NCI-H1105 treated with DMSO at 0.1 percent for 48 hours (cell line): ENCODE results near the gene DPP6.

Source experiments
- DNase-seq: peaks from one replicate; lab custom pipeline; 2025; lab: John Stamatoyannopoulos, UW

The DPP6 gene

DNA sequence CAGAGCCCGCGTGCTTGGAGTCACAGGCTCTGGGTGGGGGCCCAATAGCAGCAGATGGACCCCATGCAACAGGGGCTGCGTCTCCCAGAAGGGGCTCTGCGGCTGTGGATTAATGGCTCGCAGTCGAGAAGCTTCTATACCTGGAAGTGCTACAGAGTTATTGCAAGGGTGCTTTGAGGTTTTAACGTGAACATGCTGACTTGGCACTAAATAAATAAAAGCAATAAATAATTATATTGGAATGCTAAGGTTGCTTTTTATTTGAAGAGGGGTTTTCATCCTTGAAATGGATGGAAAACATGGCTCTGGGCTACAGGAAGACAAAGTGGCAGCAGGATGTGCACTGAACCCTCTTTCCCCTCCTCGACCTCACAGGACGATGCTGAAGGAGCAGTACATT, 828.3 kb downstream of the DPP6 start:
- no peak for DNase-seq

DNA sequence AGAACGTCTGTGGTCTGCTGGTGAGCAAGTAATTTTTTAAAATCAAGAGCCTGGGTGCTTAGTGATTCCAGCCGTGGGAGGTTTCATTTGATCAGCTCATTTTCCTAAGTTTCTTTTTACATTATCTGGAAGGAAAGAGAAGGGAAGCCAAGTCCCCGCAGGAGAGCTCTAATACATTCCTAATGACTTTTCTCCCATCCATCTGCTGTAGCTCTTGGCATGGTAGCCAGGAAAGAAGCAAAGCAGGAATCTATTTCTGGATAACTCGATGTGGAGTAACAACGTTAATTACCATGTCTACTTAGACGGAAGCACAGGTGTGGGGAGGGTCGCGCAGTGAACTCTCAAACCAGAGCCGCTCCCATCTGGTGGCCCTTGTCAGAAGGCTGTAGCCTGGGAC, 828.8 kb downstream of the DPP6 start:
- no peak for DNase-seq

DNA sequence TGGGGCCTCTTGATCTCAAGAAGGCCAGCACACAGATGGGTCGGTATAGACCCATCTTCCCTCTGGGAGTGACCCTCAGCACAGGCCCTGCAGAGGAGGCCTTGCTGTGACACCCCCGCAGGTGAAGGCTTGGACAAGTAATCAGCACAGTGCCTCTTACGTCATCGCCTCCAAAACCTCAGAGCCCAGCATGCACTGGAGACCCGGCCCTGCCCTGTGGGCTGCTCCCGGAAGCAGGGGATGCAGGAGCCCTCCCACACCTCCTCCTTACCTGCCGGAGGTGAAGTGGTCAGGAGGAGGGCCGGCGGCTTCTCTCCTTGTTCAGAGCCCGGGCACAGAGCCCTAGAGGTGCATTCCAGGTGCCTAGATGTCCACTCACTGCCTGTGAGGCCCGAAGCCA, 829.3 kb downstream of the DPP6 start:
- DNase-seq, result no peak

DNA sequence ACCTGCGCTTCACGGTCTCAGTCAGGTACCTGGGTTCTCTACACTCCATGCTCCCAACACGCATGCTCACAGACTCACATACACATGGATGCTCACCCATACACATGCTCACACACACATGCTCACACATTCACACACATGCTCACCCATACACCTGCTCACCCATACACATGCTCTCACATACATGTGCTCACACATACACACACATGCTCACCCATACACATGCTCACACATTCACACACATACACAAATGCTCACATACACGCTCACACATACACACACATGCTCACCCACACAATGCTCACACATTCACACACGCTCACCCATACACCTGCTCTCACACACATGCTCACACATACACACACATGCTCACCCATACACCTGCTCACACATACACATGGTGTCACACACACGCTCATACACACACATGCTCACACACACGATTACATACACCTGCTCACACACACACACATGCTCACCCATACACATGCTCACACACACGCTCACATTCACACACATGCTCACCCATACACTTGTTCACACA, 830.8 kb downstream of the DPP6 start:
- no peak for DNase-seq

DNA sequence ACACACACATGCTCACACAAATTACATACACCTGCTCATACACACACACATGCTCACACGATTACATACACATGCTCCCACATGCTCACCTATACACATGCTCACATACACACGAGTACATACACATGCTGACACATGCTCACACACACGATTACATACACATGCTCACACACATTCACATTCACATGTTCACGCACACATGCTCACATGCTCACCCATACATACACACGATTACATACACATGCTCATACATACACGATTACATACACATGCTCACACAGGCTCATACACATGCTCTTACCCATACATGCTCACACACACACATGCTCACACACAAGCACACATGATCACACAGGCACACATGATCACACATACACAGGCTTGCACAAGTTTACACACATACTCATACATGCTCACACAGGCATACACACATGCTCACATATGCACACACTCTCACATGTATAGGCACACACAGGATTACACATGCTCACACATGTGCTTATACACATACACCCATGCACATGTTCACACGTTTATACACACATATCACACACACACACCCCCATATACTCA, 832.2 kb downstream of the DPP6 start:
- DNase-seq, result no peak

DNA sequence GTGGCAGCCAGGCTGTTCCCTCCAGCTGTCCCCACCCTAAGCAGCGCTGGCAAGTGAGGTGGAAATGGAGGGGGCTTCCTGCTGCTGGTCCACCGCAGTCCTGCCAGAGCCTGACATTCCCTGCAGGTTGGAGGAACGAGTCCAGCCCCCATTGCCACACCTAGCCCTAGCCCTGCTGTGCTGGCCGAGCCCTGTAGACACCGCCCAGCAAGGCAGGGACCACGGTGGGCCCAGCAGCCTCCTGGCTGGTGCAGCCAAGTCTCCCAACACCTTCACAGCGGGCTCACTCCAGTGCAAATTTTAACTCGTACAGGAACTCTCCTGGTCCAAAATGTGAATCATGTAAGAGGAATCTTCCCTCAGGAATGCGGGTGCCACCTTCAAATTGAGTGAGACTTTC, 834.4 kb downstream of the DPP6 start:
- DNase-seq, result no peak

DNA sequence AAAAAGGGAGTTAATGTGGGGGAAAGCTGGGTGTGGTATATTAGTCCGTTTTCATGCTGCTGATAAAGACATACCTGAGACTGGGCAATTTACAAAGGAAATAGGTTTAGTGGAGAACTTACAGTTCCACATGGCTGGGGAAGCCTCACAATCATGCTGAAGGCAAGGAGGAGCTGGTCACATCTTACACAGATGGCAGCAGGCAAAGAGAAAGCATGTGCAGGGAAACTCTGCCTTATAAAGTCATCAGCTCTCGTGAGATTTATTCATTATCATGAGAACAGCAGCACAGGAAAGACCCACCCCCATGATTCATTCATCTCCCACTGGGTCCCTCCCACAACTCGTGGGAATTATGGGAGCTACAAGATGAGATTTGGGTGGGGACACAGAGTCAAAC, 836.5 kb downstream of the DPP6 start:
- DNase-seq, result no peak

DNA sequence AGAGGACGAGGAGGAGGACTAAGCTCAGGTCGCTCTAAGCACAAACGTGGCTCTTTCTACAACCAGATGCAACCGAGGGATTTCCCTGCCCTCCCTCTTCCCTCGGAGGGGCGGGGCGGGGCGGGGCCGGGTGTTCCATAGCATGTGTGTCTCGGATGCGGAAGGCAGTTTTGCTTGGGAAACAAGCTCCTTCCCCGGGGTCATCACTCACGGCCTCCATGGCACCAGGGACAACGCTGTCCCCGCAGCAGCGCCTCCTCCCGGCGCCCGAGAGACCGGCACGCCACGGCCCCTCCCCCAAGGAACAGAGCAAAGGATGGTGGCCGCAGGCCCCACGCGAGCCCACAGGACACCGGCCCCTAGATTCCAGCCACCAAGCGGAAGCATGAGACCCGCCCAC, 840.3 kb downstream of the DPP6 start:
- DNase-seq, result no peak

DNA sequence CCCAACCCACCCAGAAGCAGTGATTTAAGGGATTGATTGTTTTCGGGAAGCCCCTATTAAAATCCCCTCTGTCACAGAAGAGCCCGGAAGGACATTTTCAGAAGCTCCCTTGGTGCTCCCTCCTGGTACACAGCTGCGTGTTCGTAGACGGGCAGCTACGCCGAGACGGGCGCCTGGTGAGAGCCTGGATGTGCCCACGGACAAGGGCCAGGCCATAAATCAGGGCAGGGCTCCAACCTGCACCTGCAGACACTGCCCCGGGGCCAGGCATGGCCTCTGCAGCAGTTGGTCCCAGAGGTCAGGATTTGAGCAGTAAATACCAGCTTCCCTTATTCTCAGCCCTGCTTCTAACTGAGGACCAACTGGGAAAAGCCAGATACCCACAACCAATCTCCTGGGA, 843.9 kb downstream of the DPP6 start:
- no peak for DNase-seq

DNA sequence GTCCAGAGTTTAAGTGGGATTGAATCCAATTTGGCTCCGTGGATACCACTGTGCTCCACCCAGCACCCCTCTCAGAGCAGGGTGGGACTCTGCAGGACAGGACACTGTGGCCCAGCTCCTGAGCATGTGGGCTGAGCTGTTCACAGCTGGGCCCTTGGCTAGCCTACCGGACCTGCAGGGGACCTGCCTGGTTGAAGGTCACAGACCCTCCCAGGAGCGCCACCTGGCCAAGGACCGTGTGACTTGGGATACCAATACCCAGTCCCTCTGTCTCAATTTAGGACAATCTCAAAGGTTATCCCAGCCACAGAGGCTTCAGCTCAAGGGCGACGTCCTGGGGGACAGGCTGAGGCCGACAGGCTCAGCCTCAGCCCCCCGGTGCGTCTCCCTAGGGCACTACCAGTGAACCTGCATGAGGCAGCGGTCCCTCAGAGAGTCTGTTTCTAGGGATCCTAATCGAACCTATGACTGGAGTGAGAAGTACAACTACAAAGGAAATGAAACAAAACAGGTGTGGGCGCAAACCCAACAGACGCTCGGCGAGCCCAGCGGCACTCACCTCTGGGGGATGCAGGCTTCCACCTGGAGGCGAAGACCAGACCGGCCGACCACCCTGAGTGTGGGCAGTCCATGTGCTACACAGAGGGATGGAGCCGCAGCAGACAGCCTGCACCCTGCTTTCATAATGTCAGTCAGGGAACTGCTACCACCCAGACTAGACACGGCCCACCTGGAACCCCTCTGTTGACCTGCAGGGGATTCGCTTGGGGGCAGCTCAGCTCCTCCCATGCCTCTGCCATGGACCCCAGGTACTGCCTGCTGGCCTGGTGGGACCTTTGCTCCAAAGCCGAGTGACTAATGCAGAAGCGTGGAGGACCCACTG, 847.0 kb downstream of the DPP6 start:
- no peak for DNase-seq

DNA sequence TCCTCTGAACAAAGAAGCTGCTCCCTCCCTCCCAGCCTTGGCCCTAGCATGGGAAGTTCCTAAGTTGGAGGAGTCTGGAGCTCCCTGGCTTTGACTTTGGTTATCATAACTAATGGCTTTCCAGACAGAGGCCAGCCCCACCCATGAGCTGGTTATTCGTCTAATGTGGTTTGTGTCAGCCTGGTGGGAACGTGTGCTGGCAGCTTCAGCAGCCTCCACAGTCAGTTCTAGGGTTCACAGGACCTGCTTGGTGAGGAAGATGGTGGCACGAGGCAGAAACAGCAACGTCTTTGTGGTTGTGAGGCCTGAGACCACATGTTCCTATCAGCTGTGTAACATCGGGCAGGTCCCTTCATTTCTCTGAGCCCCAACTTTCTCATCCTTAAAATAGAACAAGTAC, 847.7 kb downstream of the DPP6 start:
- no peak for DNase-seq

DNA sequence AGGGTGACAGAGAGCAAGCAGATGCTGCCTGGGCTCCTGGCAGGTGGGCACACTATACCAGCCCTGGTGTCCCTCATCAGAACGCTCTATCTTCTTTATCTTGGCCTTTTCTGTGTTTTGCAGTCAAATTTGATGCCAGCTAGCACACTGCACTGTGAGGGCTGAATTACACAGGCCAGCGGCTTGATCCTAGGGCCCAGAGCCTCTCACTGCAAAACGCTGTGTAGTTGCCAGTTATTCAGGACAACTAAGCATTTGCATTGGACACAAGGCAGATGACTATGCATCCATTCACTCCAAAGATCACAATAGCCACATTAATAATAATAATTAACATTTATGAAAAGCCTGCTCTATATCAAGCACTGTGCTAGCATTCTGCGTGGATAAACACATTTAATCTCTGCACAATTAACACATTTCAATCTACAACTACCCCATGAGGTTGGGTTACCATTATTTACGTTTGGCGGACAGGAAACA, 850.4 kb downstream of the DPP6 start:
- DNase-seq, result no peak

DNA sequence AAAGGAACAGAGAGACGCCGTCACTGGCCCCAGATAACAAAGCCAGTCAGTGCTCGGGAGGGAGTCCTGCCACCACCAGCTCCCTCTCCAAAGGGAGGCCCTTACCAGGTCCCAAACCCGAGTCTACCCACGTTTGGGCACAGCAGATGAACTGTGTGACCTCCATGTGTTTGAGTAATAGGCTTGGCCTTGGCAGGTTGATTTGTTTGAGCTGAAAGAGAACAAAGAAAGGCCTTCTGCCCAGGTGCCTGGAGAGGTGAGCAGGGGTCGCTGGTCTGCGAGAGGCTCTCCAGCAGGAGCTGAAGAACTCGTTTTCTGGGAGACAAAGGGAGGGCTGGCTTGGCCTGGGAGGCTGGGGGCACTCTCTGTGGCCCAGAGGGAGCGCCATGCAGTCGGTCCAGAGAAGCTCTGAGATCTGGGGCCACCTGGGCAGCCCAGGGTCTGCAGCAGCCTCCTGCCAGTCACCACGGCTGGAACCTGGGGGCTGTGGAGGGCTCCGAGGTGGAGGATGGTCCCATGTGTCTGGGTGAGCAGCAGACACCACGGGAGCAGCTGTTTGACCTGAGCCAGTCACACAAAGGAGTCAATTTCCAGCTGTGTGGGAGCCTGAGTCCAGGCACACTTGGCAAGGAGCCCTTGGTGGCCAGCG, 851.0 kb downstream of the DPP6 start:
- no peak for DNase-seq

DNA sequence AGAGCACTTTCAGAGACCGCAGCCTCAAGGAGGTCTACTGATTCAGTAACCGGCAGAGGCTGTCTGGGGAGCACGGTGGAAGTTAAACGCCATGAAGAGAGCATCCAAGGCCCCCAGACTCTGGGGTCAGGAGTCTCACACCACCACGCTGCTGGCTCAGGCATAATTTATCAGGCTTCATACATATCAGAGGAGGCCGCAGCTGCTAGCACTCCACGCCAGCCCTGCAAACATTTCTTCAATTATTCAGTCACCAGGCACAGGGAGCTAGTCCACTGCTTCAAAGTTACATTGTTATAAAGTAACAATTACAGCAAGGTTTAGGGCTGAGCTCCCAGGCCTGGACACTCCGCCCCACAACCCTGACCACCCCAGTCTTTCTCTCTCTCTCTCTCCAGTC, 852.9 kb downstream of the DPP6 start:
- DNase-seq, result no peak

DNA sequence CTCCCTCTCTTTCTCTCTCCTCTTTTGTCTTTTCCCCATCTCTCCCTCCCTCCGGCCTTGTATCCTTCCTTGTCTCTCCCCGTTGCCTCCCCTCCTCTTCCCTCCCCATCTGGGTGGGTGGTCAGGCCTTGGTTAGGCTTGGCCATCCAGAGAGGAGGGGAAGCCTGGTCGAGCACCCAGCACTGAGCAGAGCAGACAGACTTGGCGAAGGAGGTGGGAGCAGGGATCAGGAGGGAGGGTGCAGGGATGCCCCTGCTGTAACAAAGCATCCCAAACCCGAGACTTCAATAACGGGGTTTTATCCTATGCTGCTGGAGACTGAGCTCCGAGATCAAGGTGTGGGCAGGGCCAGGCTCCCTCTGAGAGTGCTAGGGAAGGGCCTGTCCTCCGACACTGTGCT, 853.4 kb downstream of the DPP6 start:
- no peak for DNase-seq

DNA sequence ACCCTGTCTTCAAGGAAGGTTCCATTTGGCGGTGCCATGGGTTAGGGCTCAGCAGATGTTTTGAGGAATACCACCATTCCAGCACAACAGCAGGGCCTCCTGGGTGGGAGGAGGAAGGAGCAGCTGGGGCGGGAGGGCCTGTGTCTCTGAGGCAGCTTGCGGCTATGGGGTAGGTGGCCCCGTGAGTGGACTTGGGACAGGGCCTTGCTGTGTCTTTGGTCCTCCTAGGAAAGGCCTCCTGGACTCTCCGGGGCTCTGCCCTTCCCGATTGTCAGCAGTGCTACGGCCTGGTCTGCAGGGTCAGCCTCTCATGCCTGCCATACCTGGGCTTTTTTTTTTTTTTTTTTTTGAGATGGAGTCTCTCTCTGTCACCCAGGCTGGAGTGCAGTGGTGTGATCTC, 854.0 kb downstream of the DPP6 start:
- DNase-seq, result no peak

DNA sequence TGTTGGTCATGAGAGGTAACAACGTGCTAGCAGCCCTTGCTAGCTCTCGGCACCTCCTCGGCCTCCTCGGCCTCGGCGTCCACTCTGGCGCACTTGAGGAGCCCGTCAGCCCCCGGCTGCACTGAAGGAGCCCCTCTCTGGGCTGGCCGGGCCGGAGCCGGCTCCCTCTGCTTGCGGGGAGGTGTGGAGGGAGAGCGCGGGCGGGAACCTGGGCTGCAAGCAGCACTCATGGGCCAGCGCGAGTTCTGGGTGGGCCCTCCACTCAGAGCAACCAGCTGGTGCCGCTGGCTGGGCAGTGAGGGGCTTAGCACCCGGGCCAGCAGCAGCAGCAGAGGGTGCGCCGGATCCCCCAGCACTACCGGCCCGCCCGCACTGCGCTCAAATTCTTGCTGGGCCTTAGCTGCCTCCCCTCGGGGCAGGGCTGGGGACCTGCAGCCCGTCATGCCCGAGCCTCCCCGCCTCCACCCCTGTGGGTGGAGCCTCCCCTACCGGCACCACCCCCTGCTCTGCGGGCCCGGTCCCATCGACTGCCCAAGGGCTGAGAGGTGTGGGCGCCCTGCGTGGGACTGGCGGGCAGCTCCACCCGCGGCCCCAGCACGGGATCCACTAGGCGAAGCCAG, 854.6 kb downstream of the DPP6 start:
- no peak for DNase-seq

DNA sequence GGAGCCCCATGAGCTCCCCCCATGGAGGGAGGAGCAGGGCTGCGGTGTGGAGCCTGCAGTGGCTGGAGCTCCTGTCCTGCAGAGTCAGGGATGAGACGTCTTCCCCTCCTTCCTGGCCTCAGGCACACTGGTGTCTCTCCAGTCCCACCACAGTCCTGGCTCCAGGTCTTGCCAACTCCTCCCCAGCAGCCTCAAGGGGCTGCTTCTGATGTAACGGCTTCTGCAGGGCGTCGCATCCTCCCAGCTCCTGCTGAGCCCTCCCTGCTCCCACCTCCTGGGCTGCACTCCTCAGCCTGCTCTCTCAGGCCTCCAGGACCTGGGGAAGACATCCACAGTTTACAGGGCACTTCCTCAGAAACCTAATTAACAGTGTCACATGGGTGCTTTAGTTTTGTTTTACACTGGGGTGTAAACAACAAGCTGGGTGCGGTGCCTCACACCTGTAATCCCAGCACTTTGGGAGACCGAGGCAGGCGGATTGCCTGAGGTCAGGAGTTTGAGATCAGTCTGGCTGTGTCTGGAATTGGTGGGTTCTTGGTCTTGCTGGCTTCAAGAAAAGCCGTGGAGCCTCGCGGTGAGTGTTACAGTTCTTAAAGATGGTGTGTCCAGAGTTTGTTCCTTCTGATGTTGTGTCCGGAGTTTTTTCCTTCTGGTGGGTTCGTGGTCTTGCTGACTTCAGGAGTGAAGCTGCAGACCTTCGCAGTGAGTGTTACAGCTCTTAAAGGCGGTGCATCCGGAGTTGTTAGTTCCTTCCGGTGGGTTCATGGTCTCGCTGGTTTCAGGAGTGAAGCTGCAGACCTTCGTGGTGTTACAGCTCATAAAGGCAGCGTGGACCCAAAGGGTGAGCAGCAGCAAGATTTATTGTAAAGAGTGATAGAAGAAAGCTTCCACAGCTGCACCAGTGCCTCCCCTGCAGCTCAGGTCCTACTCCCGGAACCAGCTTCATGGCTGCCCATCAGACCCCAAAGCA, 855.7 kb downstream of the DPP6 start:
- no peak for DNase-seq

DNA sequence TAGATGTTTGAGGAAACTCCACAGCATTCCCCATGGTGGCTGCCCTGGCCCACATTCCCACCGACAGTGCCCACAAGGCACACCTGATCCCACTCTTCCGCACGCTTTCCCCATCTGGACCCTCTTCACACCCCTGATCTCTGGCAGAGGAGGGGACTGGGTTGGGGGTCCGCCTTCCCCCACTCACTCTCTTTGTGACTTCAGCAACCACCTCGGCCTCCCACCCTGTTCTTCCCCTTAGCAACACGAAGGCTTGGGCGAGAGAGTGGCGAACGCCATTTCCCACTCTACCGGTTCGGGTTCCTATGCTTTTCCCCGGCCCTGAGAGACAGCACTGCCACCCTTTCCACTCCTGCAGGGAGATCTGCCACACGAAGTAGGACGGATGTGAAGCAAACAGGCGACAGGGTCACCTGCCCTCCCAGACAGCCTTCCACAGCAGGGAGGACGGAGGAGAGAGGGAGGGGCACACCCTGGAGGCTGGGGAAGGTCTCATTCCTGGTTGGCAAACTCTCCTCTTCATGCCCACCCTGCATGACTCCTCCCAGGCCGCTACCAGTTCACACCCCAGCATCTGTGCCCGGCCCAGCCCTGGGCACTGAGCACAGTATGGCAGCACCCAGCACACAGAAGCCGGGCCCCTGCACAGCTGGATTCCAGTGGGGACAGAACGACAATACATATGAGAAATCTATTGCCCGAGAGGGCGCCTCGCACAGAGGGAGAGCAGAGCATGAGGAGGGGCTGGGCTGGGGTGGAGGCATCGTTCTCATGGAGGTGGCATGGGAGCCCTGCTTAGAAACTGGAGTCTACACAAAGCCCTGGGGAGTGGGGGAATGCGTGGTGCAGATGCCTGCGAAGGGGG, 857.3 kb downstream of the DPP6 start:
- no peak for DNase-seq

DNA sequence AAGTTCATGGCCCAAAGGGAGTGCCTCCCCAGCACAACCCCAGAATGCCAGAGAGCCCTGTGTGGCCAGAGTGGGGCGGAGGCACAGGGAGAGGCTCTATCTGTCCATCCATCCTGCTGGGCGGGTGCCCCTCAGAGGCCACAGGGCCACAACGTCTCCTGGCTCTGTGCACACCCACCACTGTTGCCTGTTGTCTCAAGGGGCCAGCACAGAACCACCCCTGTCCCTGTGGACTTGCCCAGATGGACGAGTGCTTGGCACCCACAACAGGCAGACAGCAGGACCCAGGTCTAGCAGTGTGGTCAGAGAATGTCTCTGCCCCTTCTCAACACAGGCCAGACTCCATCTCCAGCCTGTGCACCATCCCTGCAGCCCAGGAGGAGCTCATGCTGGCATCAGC, 857.9 kb downstream of the DPP6 start:
- no peak for DNase-seq
